Left hindlimb (tissue), 1 donor: ENCODE measurements around the gene MRGPRX3.

ENCODE experiments used
- DNase-seq: peaks from one replicate; pipeline ENCODE4 v3.0.0-alpha.2; 2018

The MRGPRX3 gene

GRCh38 chr11:18171377-18172000 lies 39.1 kb downstream of the MRGPRX3 start:
- no peak for DNase-seq

- DNase-seq = no peak
Measured at GRCh38 chr11:18172666-18173065, 40.3 kb downstream of the MRGPRX3 start, which contains the start of gene MRGPRX4. TSS of gene MRGPRX4 (plus strand) at chr11:18172837. CDS start at chr11:18173257, 420 bp downstream.

DNA sequence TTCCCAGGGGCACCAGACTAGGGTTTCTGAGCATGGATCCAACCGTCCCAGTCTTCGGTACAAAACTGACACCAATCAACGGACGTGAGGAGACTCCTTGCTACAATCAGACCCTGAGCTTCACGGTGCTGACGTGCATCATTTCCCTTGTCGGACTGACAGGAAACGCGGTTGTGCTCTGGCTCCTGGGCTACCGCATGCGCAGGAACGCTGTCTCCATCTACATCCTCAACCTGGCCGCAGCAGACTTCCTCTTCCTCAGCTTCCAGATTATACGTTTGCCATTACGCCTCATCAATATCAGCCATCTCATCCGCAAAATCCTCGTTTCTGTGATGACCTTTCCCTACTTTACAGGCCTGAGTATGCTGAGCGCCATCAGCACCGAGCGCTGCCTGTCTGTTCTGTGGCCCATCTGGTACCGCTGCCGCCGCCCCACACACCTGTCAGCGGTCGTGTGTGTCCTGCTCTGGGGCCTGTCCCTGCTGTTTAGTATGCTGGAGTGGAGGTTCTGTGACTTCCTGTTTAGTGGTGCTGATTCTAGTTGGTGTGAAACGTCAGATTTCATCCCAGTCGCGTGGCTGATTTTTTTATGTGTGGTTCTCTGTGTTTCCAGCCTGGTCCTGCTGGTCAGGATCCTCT lies 41.0 kb downstream of the MRGPRX3 start:
- no peak for DNase-seq
